HepG2 (cell line): Measurements from ENCODE around the gene KLHL30. TPM values are rescaled to one million over a fixed set of nuclear protein-coding genes. Genes with fewer than 3 reads are reported as not detected.

Experiments used
- ARID2 ChIP-seq: sonication (generic); formaldehyde crosslinking; IDR thresholded peaks from 2 replicates; pipeline ENCODE4 v1.8.1; 2022; ENCODE audit warnings: mild to moderate bottlenecking, missing genetic modification reagents, borderline replicate concordance
- BCL6 ChIP-seq: IDR thresholded peaks from 2 replicates; pipeline ENCODE4 v1.6.1; 2016; ENCODE audit warnings: missing genetic modification reagents, missing compliant biosample characterization
- MXD1 ChIP-seq: sonication (generic); formaldehyde crosslinking; IDR thresholded peaks from 2 replicates; pipeline ENCODE4 v1.4.0; 2020; ENCODE audit warnings: mild to moderate bottlenecking, missing genetic modification reagents
- NFKB2 ChIP-seq: sonication (generic); formaldehyde crosslinking; IDR thresholded peaks from 2 replicates; pipeline ENCODE4 v1.4.0; 2020; ENCODE audit warnings: missing genetic modification reagents, borderline replicate concordance
- NR1H2 ChIP-seq: sonication (generic); formaldehyde crosslinking; IDR thresholded peaks from 2 replicates; pipeline ENCODE4 v1.8.1; 2022; ENCODE audit warnings: low read depth, missing genetic modification reagents, borderline replicate concordance
- PHF5A ChIP-seq: IDR thresholded peaks from one replicate; pipeline ENCODE4 v1.6.1; 2018; ENCODE audit warnings: low read depth, missing genetic modification reagents; ENCODE audit not compliant: unreplicated experiment
- TRIM24 ChIP-seq: sonication (generic); formaldehyde crosslinking; IDR thresholded peaks from 2 replicates; pipeline ENCODE4 v1.8.0; 2022; ENCODE audit warnings: mild to moderate bottlenecking, missing genetic modification reagents
- ZNF557 ChIP-seq: sonication (generic); formaldehyde crosslinking; IDR thresholded peaks from 2 replicates; pipeline ENCODE4 v1.4.0; 2020; ENCODE audit warnings: missing genetic modification reagents
- ZNF878 ChIP-seq: sonication (generic); formaldehyde crosslinking; IDR thresholded peaks from 2 replicates; pipeline ENCODE4 v1.8.1; 2023; ENCODE audit warnings: mild to moderate bottlenecking, missing genetic modification reagents, moderate library complexity
- ZXDC ChIP-seq: sonication (generic); formaldehyde crosslinking; IDR thresholded peaks from 2 replicates; pipeline ENCODE4 v1.5.0; 2020; ENCODE audit warnings: mild to moderate bottlenecking, missing genetic modification reagents
- polyA plus RNA-seq, 8 experiments: library from polyadenylated mRNA; depleted of rRNA in 3 of 8; stranded (reverse) in 7 of 8; unstranded in 1 of 8; fragments of >200 nt; fragmentation: Illumina TruSeq in 4 of 8; extraction: Trizol in 4 of 8; gene quantifications; 2 replicates each; pipeline versions ENCODE4 v1.2.1 to v1.2.3, GENCODE V29; 2011 to 2016; ENCODE audit warnings: low read depth in 4 of 8, missing spikeins in 1 of 8, mixed read lengths in 1 of 8; ENCODE audit not compliant: insufficient read depth in 1 of 8
- total RNA-seq, 5 experiments: library from RNA; depleted of rRNA; stranded (reverse); fragments of >200 nt; fragmentation: Illumina TruSeq; extraction: Trizol; gene quantifications; 2 replicates each; pipeline ENCODE4 v1.2.3, GENCODE V29; 2016; ENCODE audit warnings: low read depth in 1 of 5
- TF ChIP-seq, protein P1 (sequence below): sonication (generic); formaldehyde crosslinking; IDR thresholded peaks from 2 replicates; pipeline ENCODE4 v1.4.0; 2020; ENCODE audit warnings: missing genetic modification reagents, borderline replicate concordance
- TF ChIP-seq, protein P2 (sequence below): sonication (generic); formaldehyde crosslinking; conservative IDR thresholded peaks from 2 replicates; pipeline ENCODE4 v1.4.0; 2020; ENCODE audit warnings: missing genetic modification reagents
- TF ChIP-seq, protein P3 (sequence below): sonication (generic); formaldehyde crosslinking; IDR thresholded peaks from 2 replicates; pipeline ENCODE4 v1.4.0; 2020; ENCODE audit warnings: mild to moderate bottlenecking, missing genetic modification reagents

KLHL30 gene
- total and polyA plus RNA-seq, 2 of the 13 experiments (the other 11 are each of a cell fraction or from before 2014, with no cell fraction given) = 0.05 TPM; not detected in 1

DNA sequence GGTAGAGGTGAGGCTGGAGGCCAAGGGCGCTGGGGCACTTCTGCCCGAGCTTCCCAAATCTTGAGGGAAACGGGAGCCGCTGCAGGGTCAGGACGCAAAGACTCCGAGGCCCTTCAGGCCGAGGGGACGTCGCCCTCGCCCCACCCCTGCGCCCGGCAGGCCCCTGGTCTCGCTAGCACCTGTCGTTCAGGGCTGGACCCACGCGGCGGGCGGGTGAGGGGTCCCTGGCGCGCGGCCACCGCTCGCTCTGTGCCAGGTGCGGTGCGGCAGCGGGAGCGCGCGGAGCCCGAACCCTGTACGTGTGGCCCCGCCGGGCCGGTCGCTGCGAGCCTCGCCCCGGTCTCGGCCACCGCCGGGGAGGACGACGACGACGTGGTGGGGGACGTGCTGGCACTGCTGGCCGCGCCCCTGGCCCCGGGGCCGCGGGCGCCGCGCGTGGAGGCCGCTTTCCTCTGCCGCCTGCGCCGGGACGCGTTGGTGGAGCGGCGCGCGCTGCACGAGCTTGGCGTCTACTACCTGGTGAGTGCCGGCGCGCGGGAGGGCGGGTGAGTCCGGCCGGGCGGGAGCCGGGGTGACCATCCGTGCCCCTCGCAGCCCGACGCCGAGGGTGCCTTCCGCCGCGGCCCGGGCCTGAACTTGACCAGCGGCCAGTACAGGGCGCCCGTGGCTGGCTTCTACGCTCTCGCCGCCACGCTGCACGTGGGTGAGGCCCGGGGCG, 25.2 kb downstream of the KLHL30 start (continued):
- TF ChIP-seq, protein P1, sequence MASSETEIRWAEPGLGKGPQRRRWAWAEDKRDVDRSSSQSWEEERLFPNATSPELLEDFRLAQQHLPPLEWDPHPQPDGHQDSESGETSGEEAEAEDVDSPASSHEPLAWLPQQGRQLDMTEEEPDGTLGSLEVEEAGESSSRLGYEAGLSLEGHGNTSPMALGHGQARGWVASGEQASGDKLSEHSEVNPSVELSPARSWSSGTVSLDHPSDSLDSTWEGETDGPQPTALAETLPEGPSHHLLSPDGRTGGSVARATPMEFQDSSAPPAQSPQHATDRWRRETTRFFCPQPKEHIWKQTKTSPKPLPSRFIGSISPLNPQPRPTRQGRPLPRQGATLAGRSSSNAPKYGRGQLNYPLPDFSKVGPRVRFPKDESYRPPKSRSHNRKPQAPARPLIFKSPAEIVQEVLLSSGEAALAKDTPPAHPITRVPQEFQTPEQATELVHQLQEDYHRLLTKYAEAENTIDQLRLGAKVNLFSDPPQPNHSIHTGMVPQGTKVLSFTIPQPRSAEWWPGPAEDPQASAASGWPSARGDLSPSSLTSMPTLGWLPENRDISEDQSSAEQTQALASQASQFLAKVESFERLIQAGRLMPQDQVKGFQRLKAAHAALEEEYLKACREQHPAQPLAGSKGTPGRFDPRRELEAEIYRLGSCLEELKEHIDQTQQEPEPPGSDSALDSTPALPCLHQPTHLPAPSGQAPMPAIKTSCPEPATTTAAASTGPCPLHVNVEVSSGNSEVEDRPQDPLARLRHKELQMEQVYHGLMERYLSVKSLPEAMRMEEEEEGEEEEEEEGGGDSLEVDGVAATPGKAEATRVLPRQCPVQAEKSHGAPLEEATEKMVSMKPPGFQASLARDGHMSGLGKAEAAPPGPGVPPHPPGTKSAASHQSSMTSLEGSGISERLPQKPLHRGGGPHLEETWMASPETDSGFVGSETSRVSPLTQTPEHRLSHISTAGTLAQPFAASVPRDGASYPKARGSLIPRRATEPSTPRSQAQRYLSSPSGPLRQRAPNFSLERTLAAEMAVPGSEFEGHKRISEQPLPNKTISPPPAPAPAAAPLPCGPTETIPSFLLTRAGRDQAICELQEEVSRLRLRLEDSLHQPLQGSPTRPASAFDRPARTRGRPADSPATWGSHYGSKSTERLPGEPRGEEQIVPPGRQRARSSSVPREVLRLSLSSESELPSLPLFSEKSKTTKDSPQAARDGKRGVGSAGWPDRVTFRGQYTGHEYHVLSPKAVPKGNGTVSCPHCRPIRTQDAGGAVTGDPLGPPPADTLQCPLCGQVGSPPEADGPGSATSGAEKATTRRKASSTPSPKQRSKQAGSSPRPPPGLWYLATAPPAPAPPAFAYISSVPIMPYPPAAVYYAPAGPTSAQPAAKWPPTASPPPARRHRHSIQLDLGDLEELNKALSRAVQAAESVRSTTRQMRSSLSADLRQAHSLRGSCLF (CRISPR knock-in tag) = no peak
- no peak for TF ChIP-seq BCL6
- TF ChIP-seq ZNF878 (CRISPR knock-in tag) = no peak
- TF ChIP-seq, protein P2, sequence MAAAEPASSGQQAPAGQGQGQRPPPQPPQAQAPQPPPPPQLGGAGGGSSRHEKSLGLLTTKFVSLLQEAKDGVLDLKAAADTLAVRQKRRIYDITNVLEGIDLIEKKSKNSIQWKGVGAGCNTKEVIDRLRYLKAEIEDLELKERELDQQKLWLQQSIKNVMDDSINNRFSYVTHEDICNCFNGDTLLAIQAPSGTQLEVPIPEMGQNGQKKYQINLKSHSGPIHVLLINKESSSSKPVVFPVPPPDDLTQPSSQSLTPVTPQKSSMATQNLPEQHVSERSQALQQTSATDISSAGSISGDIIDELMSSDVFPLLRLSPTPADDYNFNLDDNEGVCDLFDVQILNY (CRISPR knock-in tag) = no peak
- no peak for TF ChIP-seq TRIM24 (CRISPR knock-in tag)
- TF ChIP-seq NR1H2 (CRISPR knock-in tag) = no peak
- no peak for TF ChIP-seq ARID2
- TF ChIP-seq NFKB2 (CRISPR knock-in tag) = no peak
- peak; percentile 13; the same call in 1 of the 2 replicates for TF ChIP-seq ZXDC (CRISPR knock-in tag)
- no peak for TF ChIP-seq PHF5A (CRISPR knock-in tag)
- TF ChIP-seq, protein P3, sequence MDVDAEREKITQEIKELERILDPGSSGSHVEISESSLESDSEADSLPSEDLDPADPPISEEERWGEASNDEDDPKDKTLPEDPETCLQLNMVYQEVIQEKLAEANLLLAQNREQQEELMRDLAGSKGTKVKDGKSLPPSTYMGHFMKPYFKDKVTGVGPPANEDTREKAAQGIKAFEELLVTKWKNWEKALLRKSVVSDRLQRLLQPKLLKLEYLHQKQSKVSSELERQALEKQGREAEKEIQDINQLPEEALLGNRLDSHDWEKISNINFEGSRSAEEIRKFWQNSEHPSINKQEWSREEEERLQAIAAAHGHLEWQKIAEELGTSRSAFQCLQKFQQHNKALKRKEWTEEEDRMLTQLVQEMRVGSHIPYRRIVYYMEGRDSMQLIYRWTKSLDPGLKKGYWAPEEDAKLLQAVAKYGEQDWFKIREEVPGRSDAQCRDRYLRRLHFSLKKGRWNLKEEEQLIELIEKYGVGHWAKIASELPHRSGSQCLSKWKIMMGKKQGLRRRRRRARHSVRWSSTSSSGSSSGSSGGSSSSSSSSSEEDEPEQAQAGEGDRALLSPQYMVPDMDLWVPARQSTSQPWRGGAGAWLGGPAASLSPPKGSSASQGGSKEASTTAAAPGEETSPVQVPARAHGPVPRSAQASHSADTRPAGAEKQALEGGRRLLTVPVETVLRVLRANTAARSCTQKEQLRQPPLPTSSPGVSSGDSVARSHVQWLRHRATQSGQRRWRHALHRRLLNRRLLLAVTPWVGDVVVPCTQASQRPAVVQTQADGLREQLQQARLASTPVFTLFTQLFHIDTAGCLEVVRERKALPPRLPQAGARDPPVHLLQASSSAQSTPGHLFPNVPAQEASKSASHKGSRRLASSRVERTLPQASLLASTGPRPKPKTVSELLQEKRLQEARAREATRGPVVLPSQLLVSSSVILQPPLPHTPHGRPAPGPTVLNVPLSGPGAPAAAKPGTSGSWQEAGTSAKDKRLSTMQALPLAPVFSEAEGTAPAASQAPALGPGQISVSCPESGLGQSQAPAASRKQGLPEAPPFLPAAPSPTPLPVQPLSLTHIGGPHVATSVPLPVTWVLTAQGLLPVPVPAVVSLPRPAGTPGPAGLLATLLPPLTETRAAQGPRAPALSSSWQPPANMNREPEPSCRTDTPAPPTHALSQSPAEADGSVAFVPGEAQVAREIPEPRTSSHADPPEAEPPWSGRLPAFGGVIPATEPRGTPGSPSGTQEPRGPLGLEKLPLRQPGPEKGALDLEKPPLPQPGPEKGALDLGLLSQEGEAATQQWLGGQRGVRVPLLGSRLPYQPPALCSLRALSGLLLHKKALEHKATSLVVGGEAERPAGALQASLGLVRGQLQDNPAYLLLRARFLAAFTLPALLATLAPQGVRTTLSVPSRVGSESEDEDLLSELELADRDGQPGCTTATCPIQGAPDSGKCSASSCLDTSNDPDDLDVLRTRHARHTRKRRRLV = no peak
- no peak for TF ChIP-seq ZNF557
- 0 out of 2 replicates have a peak, but pooled peaks have one; percentile 10 for TF ChIP-seq MXD1 (CRISPR knock-in tag)
